Stimulated activated CD4-positive, alpha-beta T cell treated with anti-CD3 and anti-CD28 coated beads, Interleukin-4, amount 100 ng/mL, for 1 hour (primary cell): ENCODE data around the gene TPP2.
A peak's percentile ranks its signal among the peaks of the same experiment; 100 is the strongest.

ENCODE experiments used
- DNase-seq: peaks from one replicate; pipeline ENCODE4 v3.0.0-alpha.2; 2020

TPP2 gene

DNA sequence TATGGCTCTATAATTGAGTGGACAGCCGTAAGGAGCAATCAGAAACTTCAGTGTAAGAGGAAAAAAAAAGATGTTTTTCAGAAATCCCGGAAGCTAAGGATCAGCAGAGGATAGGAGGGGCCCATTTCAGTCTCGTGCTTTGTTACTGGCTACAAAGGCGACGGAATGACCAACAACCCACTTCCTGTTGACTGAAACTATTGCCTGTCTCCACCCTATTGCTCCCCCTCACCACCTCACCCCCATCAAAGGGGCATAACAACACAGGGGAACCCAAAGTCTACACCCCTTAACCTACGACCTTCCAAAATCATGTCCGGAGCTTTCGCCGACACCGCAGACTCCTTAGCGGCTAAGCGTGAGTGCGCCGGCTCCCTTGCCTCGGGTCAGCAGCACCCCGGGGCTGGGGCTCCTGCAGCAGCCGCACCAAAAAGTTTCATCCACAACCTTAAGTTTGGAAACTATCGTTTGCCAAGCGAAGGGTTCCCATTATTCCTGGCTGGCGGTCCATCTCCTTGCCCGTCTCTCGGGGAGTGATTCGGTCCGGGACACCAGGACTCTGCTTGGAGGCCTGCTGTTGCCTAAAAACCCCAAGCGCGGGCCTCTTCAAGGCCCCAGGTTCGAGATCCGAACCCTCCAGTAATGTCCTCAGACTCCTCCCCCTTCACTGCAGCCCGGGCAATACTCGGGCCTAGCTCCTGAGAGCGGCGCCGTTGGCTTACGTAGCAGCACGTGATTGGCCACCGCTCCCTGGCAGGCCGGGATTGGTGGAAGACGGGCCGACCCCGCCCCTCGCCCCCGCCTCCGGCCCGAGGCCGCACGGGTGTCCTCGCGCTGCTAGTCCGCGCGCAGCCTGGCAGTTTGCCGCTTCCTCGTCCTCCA lies at the start of gene TPP2:
Gene TPP2, plus strand, starts transcription at position 840 of the 882 bp plus-strand sequence. CDS start 53 bp downstream, outside the sequence.
- peak; percentile 98 for DNase-seq

- no peak for DNase-seq
Measured at GRCh38 chr13:102548811-102549210, 48.0 kb upstream of the TPP2 start.

DNA sequence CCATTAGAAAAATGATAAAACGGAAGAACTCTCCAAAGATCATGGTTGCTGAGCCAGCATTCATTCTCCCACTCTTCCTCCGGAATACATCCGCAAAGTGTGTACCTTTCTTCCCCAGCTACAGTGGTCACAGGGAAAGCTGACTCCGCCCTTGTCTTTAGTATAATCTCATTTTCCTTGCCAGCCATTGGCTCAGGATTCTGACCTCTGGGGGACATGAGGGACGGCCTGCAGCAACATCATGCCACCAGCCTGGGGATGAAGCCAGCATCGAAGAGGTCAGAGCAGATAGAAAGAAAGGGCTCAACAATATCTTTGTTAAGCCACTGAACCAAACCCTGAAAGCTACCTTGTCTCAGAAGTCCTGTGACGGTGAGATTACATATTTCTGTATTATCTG lies 46.3 kb upstream of the TPP2 start:
- DNase-seq, result no peak

DNA sequence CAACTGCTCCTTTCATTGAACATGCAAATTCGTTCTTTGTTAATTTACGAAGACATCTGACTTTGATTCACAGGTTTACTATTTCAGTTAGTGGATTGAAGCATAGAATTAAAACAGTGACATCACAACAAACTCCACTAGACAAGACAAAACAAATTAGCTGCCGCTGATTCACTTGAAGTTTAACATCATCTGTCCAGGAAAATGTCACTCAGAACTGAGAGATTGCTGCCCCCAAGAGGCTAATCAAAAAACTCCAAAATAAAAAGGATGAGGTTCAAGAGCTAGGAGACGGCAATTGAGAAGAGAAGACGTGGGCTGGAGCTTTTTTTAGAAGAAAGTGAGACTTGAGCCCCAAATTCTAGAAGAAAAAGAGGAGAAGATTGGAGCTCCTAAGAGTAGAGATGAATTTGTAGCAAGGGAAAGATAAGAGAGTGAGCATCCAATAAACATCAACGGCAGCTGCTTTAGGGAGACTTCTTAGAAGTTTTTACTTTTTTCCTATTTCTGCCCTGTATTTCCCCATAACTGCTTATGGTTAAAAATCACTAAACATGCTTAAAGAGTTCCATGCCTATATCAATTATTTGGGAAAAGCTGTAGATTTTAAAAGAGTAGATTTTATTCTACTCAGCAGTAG lies 40.8 kb upstream of the TPP2 start:
- no peak for DNase-seq

- DNase-seq, result no peak
Measured at GRCh38 chr13:102556806-102557205, 40.0 kb upstream of the TPP2 start.

- no peak for DNase-seq
Measured at GRCh38 chr13:102558029-102558428, 38.8 kb upstream of the TPP2 start.

DNA sequence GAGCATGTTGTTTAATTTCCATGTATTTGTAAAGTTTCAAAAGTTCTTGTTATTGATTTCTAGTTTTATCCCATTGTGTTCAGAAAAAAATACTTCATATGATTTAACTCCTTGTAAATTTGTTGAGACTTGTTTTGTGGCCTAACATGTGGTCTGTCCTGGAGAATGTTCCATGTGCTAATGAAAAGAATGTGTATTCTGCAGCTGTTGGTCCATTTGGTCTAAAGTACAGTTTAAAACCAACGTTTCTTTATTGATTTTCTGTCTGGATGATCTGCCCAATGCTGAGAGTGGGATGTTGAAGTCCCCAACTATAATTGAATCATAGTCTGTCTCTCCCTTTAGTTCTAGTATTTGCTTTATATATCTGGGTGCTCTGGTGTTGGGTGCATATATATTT lies 34.9 kb upstream of the TPP2 start:
- no peak for DNase-seq

DNA sequence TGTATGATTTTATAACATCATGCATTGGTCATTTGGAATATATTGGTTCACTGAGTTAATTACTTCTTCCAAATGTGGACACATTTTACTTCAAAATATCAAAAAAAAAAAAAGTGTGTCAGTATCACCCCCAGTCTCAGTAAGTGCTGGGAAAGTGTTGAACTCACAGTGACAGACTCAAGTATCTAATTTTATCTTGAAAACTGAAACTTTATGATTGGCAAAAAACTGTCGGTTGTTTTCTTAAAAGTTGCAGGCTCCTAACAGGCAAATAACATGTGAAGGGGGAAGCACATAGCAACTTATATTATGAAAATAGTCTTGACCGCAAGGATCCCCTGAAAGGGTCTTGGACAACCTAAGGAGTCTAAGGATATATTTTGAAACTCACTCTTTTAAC lies 33.5 kb upstream of the TPP2 start:
- DNase-seq, result no peak

DNA sequence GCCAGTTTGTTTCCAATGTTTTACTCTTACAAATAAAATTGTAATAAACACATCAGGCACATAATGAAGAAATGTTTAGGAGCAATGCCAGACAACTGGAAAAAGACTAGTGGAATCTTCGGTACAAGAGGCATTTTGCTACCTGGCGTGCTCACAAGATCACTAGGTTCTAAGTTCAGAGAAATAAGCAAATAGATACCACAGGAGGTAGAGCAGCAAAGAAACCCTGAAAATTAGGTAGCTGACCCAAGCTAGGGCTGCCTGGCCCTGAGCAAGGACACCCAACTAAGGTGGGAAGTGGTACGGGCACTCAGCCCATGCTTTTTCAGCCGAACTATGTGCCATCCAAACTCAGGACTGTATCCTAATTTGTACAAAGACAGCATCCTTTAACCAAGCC lies 32.2 kb upstream of the TPP2 start:
- no peak for DNase-seq

DNA sequence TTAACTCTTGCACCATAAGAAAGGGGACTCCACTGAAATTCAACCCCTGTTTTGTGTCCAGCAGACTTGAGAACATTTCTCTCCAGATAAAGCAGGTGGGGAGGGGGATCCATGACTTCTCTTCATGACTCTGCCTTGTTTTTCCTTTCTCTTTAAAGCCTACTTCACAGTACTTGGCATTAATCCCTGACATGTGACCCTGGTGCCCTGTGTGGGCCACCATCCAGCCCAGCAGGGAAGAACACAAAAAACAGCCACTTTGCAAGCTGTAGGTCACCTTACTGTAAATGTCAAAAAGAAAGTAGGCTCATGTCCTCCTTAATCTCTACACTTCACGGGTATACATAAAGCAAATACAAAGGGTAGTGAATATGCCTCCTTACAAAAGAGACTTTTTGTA lies 30.3 kb upstream of the TPP2 start:
- no peak for DNase-seq

DNA sequence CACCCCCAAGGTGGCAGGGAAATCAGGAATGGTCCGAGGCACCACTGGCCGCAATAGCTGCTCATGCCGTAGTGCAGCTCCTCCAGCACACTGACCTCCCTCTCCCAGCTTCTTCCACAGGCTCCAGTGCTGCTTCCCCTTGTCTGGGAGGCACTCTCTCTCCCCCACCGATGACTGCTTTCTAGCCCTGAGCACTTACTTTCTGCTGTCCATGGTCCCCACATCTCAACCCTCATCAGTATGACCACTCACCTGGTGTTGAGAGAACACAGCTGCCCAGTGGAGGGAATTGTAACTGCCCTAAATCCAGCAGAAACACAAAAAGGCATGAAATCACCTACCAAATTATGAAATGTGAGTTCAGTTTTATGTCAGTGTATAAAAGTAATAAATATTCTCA lies 28.9 kb upstream of the TPP2 start:
- DNase-seq, result no peak

DNA sequence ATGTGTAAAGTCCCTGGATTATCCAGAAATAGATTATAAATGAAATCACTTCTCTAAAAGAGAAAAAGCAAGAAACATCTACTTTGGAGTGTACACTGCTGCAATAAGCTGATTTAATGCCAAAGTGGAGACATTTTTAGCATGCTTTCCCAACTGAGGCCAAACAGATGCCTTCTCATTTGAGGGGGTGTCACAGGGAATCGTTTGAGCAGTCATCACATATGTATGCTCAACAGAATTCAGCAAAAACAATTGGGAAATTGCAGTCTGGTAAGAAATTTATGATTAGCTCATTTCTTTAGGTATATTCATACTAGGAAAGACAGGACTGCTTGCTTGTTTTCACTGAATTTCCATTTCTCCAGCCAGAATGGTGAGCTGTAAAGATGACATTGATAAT lies 27.3 kb upstream of the TPP2 start:
- DNase-seq, result no peak

GRCh38 chr13:102571075-102571474 lies 25.7 kb upstream of the TPP2 start:
- no peak for DNase-seq

DNA sequence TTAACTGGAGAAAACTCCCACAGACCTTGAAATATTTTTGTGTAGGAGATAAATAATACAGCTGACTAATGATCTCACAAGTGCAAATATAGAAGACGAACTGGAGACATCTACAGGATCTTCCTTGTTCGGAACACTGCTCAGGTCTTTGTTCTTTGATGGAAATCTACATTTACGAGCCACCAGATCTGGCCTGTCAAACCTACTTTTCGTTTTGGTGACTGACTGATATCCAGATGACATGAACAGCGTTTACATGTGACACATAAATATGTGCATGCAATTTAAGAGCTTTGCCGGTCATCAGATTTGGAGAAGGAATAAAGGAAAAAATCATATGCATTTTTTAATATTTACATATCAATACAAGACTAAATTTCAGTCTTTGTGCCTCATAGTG lies 24.5 kb upstream of the TPP2 start:
- DNase-seq, result no peak

GRCh38 chr13:102580552-102581169 lies 16.1 kb upstream of the TPP2 start:
- DNase-seq, result no peak

DNA sequence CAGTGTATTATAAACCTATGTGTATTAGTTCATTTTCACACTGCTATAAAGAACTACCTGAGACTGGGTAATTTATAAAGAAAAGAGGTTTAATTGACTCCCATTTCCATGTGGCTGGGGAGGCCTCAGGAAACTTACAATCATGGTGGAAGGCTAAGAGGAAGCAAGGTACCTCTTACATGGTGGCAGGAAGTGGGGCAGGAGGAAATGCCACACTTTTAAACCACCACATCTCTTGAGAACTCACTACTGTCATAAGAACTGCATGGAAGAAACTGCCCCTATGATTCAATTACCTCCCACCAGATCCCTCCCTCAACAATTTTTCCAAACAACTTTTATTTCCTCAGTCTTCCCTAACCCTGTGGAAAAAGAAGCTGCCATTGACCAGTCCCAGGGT lies 14.5 kb upstream of the TPP2 start:
- DNase-seq, result no peak

- no peak for DNase-seq
Measured at GRCh38 chr13:102584434-102584833, 12.4 kb upstream of the TPP2 start.

DNA sequence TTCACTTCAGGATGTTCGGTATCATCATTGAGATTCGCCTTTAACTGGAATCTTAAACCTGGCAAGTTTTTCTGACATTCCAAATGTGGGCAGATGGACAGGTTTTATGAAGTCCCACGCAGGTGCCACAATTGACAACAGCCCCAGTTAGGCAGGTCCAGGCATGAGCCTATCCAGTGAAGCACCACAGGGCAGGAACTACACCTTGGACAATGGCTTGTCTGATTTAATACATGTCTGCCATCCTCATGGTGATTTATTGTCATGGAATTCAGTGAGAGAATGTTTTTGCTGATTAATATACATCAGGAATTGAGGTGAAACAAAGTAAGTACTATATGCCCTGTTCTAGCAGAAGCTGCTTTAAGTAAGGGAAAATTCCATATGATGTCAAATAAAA lies 10.2 kb upstream of the TPP2 start:
- no peak for DNase-seq

GRCh38 chr13:102587916-102588315 lies 8.9 kb upstream of the TPP2 start:
- no peak for DNase-seq

DNA sequence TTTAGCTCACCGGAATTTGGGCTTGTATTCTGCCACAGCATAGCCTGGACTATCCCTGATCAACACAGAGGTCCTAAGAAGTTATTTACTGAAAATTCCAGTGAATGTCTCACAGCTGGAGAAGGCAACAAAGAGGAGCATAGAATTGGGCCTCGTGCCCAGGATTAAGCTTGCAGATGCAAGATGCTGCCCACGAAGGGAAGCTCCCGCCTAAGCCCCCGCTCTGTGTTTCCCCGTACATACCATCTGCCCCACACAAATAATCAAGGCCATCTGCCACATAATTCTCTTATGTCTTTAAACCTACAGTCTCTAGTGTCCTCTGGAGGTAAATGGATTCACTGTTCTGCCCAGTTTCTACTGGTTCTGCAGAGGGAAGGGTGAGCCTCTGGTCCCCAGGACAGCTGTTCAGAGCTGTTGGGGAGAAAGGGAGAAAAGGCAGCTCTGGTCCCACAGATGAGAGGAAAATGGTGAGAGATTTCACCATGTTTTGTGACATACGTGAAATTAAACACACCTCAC lies 7.4 kb upstream of the TPP2 start:
- DNase-seq, result no peak

DNA sequence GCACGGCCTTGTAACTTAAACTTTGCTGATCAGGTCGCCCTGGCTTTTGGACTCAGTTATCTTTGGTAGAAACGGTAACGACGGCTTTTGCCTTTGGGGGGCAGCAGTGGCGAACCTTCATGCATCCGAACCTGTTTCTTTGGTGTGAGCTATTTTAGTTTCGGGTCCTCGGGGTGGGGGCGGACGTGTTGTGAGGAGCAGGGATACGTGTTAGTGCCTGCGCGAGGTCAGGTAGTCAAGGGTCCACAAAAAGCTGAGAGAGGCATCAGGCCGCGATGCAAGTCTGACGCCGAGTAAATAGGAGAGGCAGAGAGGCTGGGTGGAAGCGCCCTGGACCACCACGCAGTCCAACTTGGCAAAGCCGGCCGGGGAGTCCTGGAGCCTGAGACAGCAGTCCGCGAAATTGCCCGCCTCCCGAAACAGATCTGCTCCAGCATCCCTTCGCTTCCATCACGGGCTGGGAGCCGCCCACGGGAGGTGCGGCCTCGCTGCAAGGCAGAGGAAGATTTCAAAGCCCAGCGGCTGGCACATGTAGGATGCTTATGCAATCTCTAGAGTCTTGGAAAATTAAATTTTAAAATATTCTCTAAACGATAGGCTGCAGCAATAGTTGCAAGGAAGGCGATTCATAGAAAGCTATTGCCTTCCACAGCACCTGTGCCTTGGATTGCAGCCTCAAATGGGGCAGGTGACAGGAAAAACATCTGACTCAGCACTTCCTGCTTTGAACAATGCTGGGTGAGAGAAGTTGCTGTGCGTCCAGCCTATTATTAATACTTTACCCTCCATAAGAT lies 4.6 kb upstream of the TPP2 start:
- DNase-seq, result peak; percentile 80

DNA sequence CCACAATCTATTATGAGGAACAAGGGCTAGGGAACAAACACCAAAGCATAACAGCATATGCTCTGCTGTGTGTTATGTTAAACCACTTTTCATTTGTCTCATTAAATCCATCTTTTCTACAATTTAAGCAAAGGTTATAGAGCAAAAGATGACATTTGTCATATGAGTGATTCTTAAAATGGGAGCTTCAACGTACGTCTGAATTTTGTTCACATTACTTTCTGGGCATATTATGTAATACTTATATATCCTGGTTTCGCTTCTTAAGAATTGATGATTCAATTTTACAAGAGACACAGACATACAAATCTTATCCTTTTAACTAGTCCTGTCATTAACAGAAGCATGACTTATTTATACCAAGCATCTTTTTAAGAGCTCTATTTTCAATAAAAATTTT lies 3.3 kb upstream of the TPP2 start:
- DNase-seq, result no peak
